ENCODE measurements around the gene GJC2. TPM values are rescaled to one million over a fixed set of nuclear protein-coding genes. Genes with fewer than 3 reads are reported as not detected.

Gene GJC2
- polyA plus RNA-seq, 1 donor from 2014 or later, result 2.3 TPM

- H3K27me3 ChIP-seq (ENCODE audit: insufficient read depth, low read depth, low read length), result no peaks in the 10 kb centered on the region
- no peaks in the 10 kb centered on the region for H4K20me1 ChIP-seq (ENCODE audit: insufficient read depth)
- H3K79me2 ChIP-seq (replicated peaks; ENCODE audit: insufficient read depth, low read length), result peaks cover 11% of the 10 kb centered on the region
- H3K9ac ChIP-seq (ENCODE audit: low read length), result no peak overlapping the region
- no peak overlapping the region for H3K4me3 ChIP-seq (ENCODE audit: low read length)
- H2AFZ ChIP-seq (ENCODE audit: low read depth, low read length), result no peak overlapping the region
- H3K9me2 ChIP-seq (ENCODE audit: insufficient read depth, low read length), result no peaks in the 10 kb centered on the region
- H3K4me2 ChIP-seq (ENCODE audit: low read length), result no peak overlapping the region
- H3F3A ChIP-seq (ENCODE audit: insufficient read depth, low read length, poor library complexity, severe bottlenecking), result no peaks in the 10 kb centered on the region
- H3K27ac ChIP-seq (ENCODE audit: low read length), result no peak overlapping the region
- no peaks in the 10 kb centered on the region for H3K9me3 ChIP-seq (ENCODE audit: low read length)
- TF ChIP-seq EZH2 (IDR thresholded peaks at IDR 0.05; ENCODE audit: borderline replicate concordance, insufficient read depth, low read length, poor library complexity, severe bottlenecking) (no peak), EP300 (conservative IDR thresholded peaks at IDR 0.05; ENCODE audit: poor library complexity, severe bottlenecking) (no peak), MXI1 (conservative IDR thresholded peaks at IDR 0.05; ENCODE audit: poor library complexity, severe bottlenecking) (no peak), TAF1 (IDR thresholded peaks at IDR 0.05; ENCODE audit: low read depth) (no peak), SMC3 (conservative IDR thresholded peaks at IDR 0.05; ENCODE audit: poor library complexity) (no peak), RAD21 (conservative IDR thresholded peaks at IDR 0.05) (no peak), POLR2AphosphoS5 (IDR thresholded peaks at IDR 0.05) (no peak)
- H3K36me3 ChIP-seq (ENCODE audit: insufficient read depth, low read length), result no peaks in the 10 kb centered on the region
These were observed 19.0 kb downstream of the GJC2 start for GRCh38 chr1:228168563-228169270.

- no peak overlapping the region for H2AFZ ChIP-seq (ENCODE audit: low read depth, low read length)
- peaks cover 11% of the 10 kb centered on the region for H3K79me2 ChIP-seq (replicated peaks; ENCODE audit: insufficient read depth, low read length)
- TF ChIP-seq MXI1 (conservative IDR thresholded peaks at IDR 0.05; ENCODE audit: poor library complexity, severe bottlenecking), result no peak
- TF ChIP-seq POLR2AphosphoS5 (IDR thresholded peaks at IDR 0.05), result no peak
- no peak for TF ChIP-seq RAD21 (conservative IDR thresholded peaks at IDR 0.05)
- TF ChIP-seq REST (IDR thresholded peaks at IDR 0.05; ENCODE audit: borderline replicate concordance), result no peak
- no peak for TF ChIP-seq EZH2 (IDR thresholded peaks at IDR 0.05; ENCODE audit: borderline replicate concordance, insufficient read depth, low read length, poor library complexity, severe bottlenecking)
- no peak for TF ChIP-seq EP300 (conservative IDR thresholded peaks at IDR 0.05; ENCODE audit: poor library complexity, severe bottlenecking)
- TF ChIP-seq TAF1 (IDR thresholded peaks at IDR 0.05; ENCODE audit: low read depth), result no peak
- no peak for TF ChIP-seq SMC3 (conservative IDR thresholded peaks at IDR 0.05; ENCODE audit: poor library complexity)
- no peak for TF ChIP-seq CTCF (IDR thresholded peaks at IDR 0.05; ENCODE audit: poor library complexity, severe bottlenecking)
- H3K9me2 ChIP-seq (ENCODE audit: insufficient read depth, low read length), result no peaks in the 10 kb centered on the region
- no peaks in the 10 kb centered on the region for H4K20me1 ChIP-seq (ENCODE audit: insufficient read depth)
- no peaks in the 10 kb centered on the region for H3K9me3 ChIP-seq (ENCODE audit: low read length)
- no peak overlapping the region for H3K4me3 ChIP-seq (ENCODE audit: low read length)
- no peaks in the 10 kb centered on the region for H3K27me3 ChIP-seq (ENCODE audit: insufficient read depth, low read depth, low read length)
- H3K36me3 ChIP-seq (ENCODE audit: insufficient read depth, low read length), result no peaks in the 10 kb centered on the region
- H3F3A ChIP-seq (ENCODE audit: insufficient read depth, low read length, poor library complexity, severe bottlenecking), result no peaks in the 10 kb centered on the region
- no peak overlapping the region for H3K9ac ChIP-seq (ENCODE audit: low read length)
- no peak overlapping the region for H3K4me2 ChIP-seq (ENCODE audit: low read length)
- H3K27ac ChIP-seq (ENCODE audit: low read length), result no peak overlapping the region
These were observed 19.6 kb downstream of the GJC2 start for GRCh38 chr1:228169345-228169744.

Data from neural cell (in vitro differentiated cells).